Upper lobe of left lung (tissue), 4 donors: Measurements from ENCODE around the gene CNTROB.

Experiments used
- EP300 ChIP-seq, 4 donors: sonication (generic); formaldehyde crosslinking; IDR thresholded peaks; one replicate each; pipeline ENCODE4 v1.5.1; 2017; ENCODE audit warnings: antibody characterized with exemption in 4 of 4, control low read depth in 2 of 4
- POLR2A ChIP-seq, 4 donors: fragments of 450-650 bp; IDR thresholded peaks; one replicate each; pipeline ENCODE4 v1.5.1; 2016 to 2017; ENCODE audit warnings: antibody characterized with exemption in 4 of 4, mild to moderate bottlenecking in 2 of 4
- POLR2AphosphoS5 ChIP-seq, 2 donors: sonication (generic); formaldehyde crosslinking; IDR thresholded peaks; one replicate each; pipeline ENCODE4 v1.5.1; 2017; ENCODE audit warnings: antibody characterized with exemption in 2 of 2
- TF ChIP-seq, protein P1 (sequence below), 6 experiments: fragments of 450-650 bp in 4 of 6; fragments of 200-600 bp in 2 of 6; sonication (generic) in 2 of 6; IDR thresholded peaks; one replicate each; pipeline ENCODE4 v1.5.1; 2016 to 2019; ENCODE audit warnings: antibody characterized with exemption in 6 of 6

DNA sequence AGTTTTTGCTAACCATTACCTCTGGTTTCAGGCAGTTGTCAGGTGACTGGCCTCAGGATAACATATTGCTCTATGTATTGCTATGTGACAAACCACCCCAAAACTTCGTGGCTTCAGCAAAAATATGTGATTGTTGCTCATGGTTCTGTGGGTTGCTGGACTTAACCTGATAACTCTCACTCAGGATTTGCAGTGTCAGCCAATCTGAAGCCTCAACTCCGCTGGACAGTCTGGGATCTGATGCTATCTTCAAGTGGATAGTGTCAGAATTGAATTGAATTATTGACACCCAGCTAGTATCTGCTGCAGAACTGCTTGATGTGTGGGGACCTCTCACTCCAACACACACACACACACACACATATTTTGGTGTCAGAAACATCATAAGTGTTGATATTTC, 35.7 kb downstream of the CNTROB start:
- TF ChIP-seq POLR2AphosphoS5 (IDR thresholded peaks at IDR 0.05), result no peak
- TF ChIP-seq, protein P1, sequence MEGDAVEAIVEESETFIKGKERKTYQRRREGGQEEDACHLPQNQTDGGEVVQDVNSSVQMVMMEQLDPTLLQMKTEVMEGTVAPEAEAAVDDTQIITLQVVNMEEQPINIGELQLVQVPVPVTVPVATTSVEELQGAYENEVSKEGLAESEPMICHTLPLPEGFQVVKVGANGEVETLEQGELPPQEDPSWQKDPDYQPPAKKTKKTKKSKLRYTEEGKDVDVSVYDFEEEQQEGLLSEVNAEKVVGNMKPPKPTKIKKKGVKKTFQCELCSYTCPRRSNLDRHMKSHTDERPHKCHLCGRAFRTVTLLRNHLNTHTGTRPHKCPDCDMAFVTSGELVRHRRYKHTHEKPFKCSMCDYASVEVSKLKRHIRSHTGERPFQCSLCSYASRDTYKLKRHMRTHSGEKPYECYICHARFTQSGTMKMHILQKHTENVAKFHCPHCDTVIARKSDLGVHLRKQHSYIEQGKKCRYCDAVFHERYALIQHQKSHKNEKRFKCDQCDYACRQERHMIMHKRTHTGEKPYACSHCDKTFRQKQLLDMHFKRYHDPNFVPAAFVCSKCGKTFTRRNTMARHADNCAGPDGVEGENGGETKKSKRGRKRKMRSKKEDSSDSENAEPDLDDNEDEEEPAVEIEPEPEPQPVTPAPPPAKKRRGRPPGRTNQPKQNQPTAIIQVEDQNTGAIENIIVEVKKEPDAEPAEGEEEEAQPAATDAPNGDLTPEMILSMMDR (IDR thresholded peaks at IDR 0.05), result no peak
- no peak for TF ChIP-seq POLR2A (IDR thresholded peaks at IDR 0.05)
- no peak for TF ChIP-seq EP300 (IDR thresholded peaks at IDR 0.05)
